Stimulated activated CD8-positive, alpha-beta memory T cell treated with anti-CD3 and anti-CD28 coated beads, Interleukin-15, amount 100 ng/mL, for 24 hours (primary cell): ENCODE results near the gene WDR33.
"Not testable (repeated sequence)": the region's sequence is repeated elsewhere in the genome, so short reads cannot be mapped to it uniquely, and the experiment has no call there.

ENCODE experiments used
- DNase-seq: peaks from one replicate; pipeline ENCODE4 v3.0.0-alpha.2; 2020; ENCODE audit warnings: low read depth

Gene WDR33

DNA sequence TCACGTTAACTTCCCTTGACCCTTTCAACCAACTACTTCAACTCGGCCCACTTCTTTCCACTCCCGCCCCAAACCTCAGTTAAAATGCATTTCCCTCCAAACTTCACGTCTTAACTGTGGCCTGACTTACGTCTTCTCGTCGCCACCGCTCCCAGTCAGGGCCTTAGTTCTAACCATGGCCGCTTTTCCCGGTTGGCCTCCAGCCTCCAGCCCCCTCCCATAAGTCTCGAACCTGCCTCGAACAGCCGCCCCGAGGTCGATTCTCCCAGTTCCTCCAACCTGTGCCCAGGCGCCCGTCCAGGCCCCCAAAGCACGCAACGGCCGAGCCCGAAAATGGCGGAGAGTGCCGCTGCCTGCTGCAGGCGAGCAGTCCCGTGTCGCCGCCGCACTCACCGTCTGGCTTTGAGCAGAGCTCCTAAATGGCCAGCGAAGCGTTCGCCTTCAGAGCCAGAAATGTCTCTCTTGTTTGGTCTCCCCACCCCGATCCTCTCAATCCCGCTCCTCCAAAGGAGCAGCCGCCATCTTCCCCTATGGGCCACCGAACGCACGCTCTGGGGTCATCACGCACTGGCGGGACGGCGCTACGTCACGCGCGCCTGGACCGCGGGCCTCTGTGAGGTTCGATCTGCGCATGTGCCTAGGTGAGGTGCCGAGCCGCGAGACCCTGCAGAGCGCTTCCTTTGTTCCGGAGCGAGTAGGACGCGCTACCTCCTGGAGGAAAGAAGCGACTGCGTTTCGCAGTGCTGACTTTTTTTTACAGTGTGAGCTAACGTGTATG lies at the start of gene WDR33:
Gene WDR33 (minus strand): TSS at position 553 of the 778 bp plus-strand sequence. CDS start 40,190 bp downstream, outside the sequence.
- DNase-seq = peak; percentile 81

DNA sequence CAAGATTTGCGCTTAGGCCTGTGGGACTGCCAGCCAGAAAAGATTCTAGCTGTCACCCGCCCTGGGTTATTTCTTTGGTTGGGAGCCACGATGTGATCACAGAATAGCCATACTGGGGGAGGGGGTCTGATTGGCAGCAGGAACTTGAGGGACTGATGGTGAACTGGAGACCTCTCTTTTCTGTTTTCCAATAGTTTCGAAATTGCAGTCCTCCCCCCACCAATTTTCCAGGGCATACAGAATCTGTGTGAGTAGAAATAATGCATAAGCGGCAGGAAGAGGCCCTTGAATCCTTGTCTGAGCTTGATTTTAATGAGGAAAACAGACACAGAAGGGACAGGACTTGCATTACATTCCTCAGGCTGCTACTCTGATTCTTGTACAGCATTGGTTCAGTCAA lies 49.2 kb upstream of the WDR33 start:
- DNase-seq = no peak

DNA sequence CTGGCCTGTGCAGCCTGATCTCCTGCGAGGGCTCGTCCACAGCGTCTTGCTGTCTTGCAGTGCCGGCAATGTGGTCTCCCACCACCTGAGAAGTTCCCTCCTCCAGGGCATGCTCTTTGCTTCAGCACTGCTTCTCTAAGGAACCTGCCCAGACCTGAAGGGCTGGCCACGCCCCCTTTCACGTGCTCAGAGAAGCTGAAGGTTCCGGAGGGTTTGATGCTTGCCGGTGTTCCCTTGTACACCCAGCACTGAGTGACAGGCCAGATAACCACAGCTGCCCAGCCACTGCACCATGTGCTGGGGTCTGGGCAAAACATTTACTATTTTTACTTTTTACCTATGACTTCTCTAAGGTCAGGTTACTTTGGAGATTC lies 48.7 kb upstream of the WDR33 start:
- DNase-seq = no peak

DNA sequence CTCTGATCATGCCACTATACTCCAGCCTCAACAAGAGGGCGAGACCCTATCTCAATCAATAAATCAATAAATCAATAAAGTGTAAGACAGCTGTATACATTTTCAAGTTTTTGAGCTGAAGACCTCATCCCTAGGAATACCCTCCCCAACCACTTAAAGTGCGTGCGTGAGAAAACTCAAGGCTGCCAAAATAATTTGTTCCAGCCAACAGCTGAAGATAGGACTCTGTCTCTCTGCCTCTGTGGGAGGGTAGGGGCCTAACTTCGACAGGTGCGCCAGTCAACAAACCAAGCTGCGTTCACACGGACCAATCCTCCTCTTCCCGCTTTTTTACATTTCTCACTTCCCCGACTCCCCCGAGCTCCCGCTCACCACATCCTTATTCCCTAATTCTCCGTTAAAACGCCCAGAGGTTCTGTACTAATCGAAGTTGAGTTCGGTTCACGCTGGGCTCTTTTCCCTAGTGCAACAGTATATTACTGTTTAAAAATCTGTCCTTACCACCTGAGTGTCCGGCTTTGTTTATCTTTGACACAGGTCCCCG lies 46.4 kb upstream of the WDR33 start:
- DNase-seq = no peak

DNA sequence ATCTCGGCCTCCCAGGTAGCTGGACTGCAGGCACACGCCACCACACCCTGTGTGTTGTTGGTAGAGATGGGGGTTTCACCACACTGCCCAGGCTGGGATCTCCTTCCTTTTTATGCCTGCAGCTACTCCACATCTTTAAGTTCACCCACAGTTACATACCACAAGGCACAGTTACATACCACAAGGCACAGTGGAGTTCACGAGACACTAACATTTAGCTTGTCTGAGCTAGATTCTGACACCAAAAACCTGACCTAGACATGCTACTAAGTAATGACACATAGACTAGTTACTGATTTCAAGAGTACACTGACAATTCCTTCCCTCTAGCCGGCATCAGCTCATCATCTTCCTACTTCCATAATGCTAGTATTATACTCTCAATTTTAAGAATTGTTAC lies 42.7 kb upstream of the WDR33 start:
- no peak for DNase-seq

DNA sequence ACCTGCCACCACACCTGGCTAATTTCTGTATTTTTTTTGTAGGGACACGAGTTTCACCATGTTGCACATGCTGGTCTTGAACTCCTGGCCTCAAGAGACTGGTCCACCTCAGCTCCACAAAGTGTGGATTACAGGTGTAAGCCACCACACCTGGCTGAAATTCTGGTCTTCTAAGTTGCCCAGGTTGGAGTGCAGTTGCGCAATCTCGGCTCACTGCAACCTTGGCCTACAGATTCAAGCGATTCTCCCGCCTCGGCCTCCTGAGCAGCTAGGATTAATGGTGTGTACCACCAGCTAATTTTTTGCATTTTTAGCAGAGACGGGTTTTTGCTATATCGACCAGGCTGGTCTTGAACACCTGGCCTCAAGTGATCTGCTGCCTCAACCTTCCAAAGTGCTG lies 41.4 kb upstream of the WDR33 start:
- DNase-seq = no peak

DNA sequence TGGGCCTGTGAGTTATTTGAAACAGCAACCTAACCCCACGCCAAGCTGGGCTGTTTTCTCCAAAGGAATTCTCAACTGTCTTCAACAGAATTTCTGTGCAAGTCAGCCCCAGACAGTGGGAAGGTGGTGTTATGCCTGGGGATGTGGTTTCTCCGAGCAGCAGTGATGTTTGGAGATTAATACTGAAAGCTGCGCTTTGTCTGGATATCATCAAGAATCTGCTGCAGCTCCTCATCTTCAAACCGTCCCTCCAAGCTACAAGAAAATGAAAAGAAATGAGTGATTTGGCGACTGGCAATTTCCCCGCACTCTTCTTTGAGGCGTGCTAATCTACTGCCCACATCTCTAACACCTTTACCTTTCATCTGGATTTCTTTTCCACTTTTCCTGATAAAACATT lies 37.0 kb upstream of the WDR33 start:
- DNase-seq = no peak

DNA sequence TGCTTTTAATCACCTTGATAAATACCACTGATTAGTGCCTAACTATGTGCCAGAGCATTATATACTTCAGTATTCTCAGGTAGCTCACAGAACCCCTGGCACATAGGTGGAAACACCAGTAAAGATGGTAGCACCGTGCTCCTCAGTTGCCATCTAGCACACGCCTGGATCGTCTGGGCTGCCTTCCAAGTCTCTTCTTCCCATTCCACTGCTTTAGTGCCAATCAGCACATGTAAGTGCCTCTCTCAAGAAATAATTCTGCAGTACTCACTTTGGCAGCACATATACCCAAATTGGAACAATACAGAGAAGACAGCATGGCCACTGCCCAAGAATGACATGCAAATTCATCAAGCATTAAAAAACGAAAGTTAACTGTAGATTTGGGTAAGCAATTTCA lies 34.0 kb upstream of the WDR33 start:
- no peak for DNase-seq

DNA sequence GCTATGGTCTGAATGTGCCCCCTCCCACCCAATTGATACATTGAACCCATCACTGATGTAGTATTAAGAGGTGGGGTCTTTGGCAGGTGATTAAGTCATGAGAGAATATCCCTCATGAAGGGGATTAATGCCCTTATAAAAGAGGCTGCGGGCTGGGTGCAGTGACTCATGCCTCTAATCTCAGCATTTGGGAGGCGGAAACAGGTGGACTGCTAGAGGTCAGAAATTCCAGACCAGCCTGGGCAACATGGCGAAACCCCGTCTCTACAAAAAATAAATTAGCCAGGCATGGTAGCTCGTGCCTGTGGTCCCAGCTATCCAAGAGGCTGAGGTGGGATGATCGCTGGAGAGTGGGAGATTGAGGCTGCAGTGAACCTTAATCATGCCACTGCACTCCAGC lies 32.7 kb upstream of the WDR33 start:
- DNase-seq = no peak

DNA sequence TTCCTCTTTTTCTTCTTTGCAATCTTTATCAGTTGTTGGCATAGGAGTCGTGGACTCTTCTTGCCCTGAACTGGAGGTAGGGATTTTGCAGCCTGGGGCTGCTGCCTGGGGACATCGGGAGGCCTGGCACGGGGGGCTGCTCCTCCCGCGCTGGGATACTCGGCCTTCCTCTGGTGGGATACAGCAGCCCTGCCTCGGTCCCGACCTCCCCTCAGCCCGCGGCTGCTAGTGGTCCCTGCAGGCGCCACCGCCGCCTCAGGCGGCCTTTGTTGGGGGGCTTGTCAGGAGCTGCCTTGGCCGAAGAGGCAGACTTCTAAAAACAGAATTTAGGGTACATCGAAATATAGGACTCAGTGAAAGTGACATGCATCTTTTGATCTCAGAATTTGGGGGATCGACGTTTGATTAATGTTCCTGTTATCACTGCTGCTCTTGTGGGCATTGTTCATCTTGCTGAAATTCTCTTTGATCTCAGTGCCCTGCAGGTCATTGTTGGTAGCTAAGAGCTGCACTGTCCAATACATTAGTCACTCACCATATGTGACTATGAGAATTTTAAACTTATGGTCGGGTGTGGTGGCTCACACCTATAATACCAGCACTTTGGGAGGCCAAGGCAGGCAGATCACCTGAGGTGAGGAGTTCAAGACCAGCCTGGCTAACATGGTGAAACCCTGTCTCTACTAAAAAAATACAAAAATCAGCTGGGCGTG lies 30.7 kb upstream of the WDR33 start:
- DNase-seq = no peak

DNA sequence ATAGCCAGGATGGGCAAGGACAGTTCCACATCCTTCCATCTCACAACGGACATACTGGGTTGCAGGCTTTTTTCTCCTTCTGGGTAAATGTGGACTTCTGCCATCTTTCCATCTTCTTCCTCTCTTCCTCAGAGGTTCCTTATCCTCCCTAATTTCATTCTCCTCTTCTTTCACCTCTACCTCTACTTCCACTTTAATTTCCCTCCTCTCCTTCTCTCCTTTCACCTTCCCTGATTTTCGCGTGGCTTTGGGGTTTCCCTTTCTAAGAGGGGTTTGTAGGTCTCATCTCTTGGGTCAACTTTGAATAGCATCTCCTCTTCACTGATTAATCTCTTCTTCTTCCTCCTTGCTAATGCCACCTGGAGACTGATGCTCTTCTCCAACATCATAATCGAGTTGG lies 29.9 kb upstream of the WDR33 start:
- no peak for DNase-seq

DNA sequence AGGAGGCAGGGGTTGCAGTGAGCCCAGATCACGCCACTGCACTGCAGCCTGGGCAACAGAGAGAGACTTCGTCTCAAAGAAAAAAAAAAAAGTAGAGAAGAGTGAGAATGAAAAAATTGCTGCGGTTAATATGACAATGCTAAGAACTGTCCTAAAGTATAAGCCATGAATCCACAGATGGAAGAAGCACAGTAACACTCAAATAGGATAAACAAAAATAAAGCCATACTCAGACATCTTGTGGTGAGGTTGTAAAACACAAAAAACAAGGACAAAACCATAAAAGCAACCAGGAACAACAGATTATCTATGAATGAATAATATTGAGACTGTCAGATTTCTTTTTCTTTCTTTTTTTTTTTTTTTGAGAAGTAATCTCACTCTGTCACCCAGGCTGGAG lies 24.0 kb upstream of the WDR33 start:
- DNase-seq = no peak

DNA sequence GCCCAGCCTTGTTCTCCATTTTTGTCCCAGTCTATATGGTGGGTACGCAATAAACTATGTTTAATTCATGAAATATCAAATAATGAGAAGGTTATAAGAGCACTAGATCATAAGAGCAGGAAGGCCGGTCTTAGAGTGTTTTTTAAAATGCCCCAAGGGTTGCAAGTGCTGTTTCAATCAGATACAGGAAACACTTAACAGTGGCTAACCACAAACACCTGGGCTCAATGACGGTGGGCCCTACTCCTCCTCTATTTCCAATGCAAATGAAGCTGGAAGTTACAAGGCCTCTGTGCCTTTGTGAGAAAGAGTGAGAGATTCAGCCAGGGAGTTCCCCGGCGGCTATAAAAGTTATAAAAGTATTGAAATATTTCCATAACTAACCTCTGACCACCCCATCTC lies 18.9 kb upstream of the WDR33 start:
- no peak for DNase-seq

DNA sequence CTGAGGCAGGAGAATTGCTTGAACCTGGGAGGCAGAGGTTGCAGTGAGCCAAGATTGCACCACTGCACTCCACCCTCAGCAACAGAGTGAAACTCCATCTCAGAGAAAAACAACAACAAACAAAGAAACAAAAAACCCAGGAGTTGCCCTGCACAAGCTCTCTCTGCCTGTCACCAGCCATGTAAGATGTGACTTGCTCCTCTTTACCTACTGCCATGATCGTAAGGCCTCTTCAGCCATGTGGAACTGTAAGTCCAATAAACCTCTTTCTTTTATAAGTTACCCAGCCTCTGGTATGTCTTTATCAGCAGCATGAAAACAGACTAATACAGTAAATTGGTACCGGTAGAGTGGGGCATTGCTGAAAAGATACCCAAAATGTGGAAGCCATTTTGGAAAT lies 15.7 kb upstream of the WDR33 start:
- not testable (repeated sequence) for DNase-seq

DNA sequence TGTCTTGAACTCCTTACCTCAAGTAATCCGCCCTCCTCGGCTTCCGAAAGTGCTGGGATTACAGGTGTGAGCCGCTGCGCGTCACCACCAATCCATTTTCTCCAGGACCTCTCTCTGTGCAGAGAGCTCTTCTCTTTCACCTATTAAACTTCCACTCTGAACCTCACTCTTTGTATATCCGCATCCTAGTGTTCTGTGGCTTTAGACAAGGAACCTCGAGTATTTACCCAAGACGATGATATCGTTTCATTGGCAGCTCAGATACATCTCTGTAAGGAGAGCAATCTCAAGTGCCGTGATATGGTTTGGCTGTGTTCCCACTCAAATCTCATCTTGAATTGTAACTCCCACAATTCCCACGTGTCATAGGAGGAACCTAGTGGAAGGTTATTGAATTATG lies 15.1 kb upstream of the WDR33 start:
- no peak for DNase-seq

DNA sequence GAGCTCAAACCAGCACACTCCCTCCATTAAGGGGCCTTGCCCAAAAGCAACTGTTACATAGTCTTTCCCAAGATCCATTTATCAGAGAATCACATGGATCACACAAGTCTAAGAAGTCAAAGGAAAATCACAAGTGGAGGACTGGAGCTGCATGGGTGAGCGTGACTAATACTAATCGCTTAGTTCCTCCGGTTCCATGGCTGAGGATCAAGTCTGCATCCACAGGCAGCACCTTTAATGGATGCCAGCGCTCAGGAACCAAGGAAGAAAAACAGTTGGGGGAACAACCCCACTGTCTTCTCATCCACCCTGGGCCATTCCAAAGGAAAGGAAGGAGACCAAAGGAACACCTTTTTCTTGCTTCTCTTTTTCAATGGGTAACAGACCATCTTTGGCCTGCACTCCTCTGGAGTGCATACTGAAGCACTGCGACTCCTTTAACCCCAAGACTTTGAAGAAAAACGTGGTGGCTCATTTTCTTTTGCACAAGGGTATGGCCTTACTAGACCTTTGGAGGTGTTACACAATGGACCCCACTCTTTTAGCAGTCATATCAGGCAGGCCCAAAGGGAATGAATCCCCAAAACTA lies 9.2 kb upstream of the WDR33 start:
- DNase-seq = no peak

DNA sequence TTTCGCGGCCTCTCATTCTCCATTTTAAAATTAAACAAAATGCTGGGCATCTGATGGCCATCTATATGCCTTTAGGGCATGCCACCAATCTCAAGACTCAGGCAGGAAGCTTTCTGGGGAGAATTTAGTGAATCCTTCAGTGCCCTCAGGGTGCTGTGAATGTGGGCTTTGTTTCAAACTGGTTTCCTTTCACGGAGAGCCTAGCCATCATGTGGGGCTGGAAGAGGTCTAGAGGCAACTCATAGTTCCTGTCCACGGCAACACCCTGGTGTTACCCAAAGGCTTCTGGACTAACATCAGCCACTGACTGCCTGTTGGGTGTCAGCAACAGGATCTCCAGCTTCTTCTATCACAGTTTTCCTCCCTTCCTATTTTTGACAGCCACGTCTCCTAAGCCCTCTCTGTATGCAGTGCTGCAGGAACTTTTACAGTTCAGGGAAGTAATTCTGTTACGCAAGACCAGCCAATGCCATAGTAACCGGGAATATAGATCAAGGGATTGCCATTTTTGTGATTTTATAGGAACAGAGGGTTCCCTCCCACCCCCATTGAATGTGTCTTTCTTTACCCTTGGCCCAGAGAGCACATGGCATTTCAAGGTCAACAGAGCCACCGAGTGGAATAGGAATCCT lies 7.9 kb upstream of the WDR33 start:
- no peak for DNase-seq

DNA sequence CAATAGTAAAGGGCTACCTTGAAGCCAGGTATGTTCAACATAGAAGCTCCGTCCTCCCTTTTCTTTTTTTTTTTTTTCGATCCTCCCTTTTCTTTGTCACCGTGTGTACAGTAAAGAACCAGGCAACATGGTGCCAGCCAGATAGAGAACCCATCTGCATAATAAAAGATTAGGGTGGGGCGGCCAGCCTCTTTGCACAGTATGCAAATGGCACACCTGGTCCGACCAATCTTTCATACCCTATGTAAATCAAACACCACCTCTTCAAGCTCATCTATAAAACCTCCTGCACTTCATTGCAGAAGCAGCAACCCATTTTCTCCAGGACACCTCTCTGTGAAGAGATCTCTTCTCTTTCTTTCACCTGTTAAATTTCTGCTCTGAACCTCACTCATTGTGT lies 7.3 kb upstream of the WDR33 start:
- DNase-seq = no peak

DNA sequence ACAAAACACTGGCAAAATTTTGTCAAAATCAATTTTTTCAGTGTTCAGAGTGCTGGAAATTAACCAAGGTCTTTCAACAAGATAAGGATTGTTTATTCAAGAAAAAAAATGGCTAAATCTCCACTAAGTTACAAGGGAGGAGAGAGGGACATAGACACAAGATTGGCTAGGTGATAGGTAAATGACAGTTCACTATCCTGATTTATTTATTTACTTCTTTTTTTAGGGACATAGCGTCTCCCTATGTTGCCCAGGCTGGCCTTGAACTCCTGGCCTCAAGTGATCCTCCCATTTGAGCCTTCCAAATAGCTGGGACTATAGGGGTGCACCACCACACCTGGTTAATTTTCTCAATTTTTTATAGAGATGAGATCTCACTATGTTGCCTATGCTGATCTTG lies 3.7 kb upstream of the WDR33 start:
- no peak for DNase-seq

DNA sequence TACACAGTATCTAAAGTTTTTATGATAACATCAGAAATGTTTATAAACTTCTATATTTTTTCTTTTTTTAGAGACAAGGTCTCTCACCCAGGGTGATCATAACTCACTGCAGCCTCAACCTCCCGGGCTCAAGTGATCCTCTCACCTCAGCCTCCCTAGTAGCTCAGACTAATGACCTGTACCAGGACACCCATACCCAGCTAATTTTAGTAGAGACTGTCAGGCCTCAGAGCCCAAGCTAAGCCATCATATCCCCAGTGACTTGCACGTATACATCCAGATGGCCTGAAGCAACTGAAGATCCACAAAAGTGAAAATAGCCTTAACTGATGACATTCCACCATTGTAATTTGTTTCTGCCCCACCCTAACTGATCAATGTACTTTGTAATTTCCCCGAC lies 1.5 kb upstream of the WDR33 start:
- not testable (repeated sequence) for DNase-seq

DNA sequence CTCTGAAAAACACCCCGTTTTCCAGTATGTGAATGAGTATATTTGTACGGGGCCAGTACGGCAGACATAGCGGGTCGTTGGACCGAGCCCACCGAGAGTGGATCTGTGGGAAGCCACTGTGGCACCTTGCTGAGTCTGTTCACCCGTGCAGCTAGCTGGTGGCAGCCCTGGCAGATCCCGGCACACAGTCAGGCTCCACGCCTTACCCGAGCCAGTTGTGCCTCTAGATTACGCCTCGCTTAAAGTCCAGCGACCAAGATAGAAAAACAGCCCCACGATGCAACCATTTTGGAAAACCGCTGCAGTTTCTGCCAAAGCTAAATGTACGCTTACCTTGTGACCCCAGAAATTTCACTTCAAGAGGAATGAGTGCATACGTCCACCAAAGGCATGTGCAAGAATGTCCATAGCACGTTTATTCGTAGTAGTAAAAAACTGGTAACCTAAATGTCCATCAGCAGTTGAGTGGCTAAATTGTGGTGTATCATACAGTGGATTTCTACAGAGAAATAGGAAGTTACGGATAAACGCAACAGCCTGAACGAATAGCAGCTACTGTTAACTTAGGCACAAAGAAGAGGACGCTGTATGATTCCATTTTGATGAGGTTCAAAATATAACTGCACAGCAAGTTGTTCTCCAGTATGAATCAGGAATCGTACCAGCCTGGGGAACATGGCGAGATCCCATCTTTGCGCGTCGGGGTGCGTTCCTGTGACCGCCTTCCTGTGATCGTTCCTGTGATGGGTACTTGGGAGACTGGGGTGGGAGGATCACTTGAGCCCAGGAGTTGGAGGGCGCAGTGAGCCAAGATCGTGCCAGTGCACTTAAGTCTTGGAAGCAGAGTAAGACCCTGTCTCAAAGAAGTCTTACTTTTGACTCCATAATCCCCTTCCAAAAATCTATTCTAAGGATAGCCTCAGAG lies 688 bp upstream of the WDR33 start:
- no peak for DNase-seq
